Neural cell (in vitro differentiated cells): ENCODE measurements around the gene ABCA2. TPM values are rescaled to one million over a fixed set of nuclear protein-coding genes. Genes with fewer than 3 reads are reported as not detected.

Experiments used
- H2AFZ ChIP-seq: fragments of 200-600, 300-800 bp; sonication (generic), shearing (Covaris generic); 2 replicates; pipeline ENCODE4 v1.6.0; 2014; ENCODE audit warnings: low read depth, mild to moderate bottlenecking, antibody characterized with exemption, low read length, moderate library complexity
- H3F3A ChIP-seq: fragments of 200-600 bp; shearing (Covaris generic); 2 replicates; pipeline ENCODE4 v1.6.1; 2016; ENCODE audit warnings: mild to moderate bottlenecking, moderate library complexity, mixed read lengths, antibody characterized with exemption, low read length; ENCODE audit not compliant: insufficient read depth, poor library complexity, severe bottlenecking
- H3K27ac ChIP-seq: fragments of 200-600, 300-800 bp; sonication (generic), shearing (Covaris generic); 2 replicates; pipeline ENCODE4 v1.5.1; 2014; ENCODE audit warnings: mild to moderate bottlenecking, low read length, moderate library complexity
- H3K27me3 ChIP-seq: fragments of 300-800, 200-600 bp; sonication (generic), shearing (Covaris generic); 2 replicates; pipeline ENCODE4 v1.6.0; 2014; ENCODE audit warnings: mild to moderate bottlenecking, low read depth, low read length, moderate library complexity; ENCODE audit not compliant: insufficient read depth
- H3K36me3 ChIP-seq: fragments of 300-800, 200-600 bp; sonication (generic), shearing (Covaris generic); 2 replicates; pipeline ENCODE4 v1.5.1; 2014; ENCODE audit warnings: mild to moderate bottlenecking, antibody characterized with exemption, low read length, moderate library complexity; ENCODE audit not compliant: insufficient read depth
- H3K4me2 ChIP-seq: fragments of 300-800, 200-600 bp; sonication (generic), shearing (Covaris generic); 2 replicates; pipeline ENCODE4 v1.6.0; 2014; ENCODE audit warnings: mild to moderate bottlenecking, low read length
- H3K4me3 ChIP-seq: fragments of 300-800, 200-600 bp; sonication (generic), shearing (Covaris generic); 2 replicates; pipeline ENCODE4 v1.5.1; 2014; ENCODE audit warnings: mild to moderate bottlenecking, low read length, moderate library complexity
- H3K79me2 ChIP-seq: fragments of 200-600 bp; shearing (Covaris generic); replicated peaks from 2 replicates; pipeline ENCODE4 v1.6.0; 2014; ENCODE audit warnings: mild to moderate bottlenecking, low read length, moderate library complexity; ENCODE audit not compliant: insufficient read depth
- H3K9ac ChIP-seq: fragments of 300-800, 200-600 bp; sonication (generic), shearing (Covaris generic); 2 replicates; pipeline ENCODE4 v1.6.1; 2016; ENCODE audit warnings: mild to moderate bottlenecking, low read length, mixed read lengths
- H3K9me2 ChIP-seq: fragments of 200-600 bp; shearing (Covaris generic); 2 replicates; pipeline ENCODE4 v1.6.1; 2016; ENCODE audit warnings: mild to moderate bottlenecking, low read length, mixed read lengths; ENCODE audit not compliant: insufficient read depth
- H3K9me3 ChIP-seq: fragments of 200-600, 300-800 bp; sonication (generic), shearing (Covaris generic); 2 replicates; pipeline ENCODE4 v1.6.1; 2016; ENCODE audit warnings: mild to moderate bottlenecking, mixed run types, low read length, moderate library complexity, mixed read lengths
- H4K20me1 ChIP-seq: fragments of 200-600 bp; shearing (Covaris generic); 2 replicates; pipeline ENCODE4 v1.6.1; 2016; ENCODE audit warnings: mild to moderate bottlenecking, mixed run types; ENCODE audit not compliant: insufficient read depth
- EP300 ChIP-seq: fragments of 450-650 bp; conservative IDR thresholded peaks from 2 replicates; pipeline ENCODE4 v1.6.1; 2014; ENCODE audit warnings: antibody characterized with exemption, mild to moderate bottlenecking, moderate library complexity; ENCODE audit not compliant: poor library complexity, severe bottlenecking
- EZH2 ChIP-seq: fragments of 200-600, 300-800 bp; shearing (Covaris generic), sonication (generic); IDR thresholded peaks from 2 replicates; pipeline ENCODE4 v1.6.1; 2014; ENCODE audit warnings: antibody characterized with exemption, low read length, borderline replicate concordance, mild to moderate bottlenecking; ENCODE audit not compliant: insufficient read depth, poor library complexity, severe bottlenecking
- MXI1 ChIP-seq: fragments of 450-650 bp; conservative IDR thresholded peaks from 2 replicates; pipeline ENCODE4 v1.6.1; 2014; ENCODE audit warnings: antibody characterized with exemption, mild to moderate bottlenecking; ENCODE audit not compliant: poor library complexity, severe bottlenecking
- POLR2AphosphoS5 ChIP-seq: IDR thresholded peaks from 2 replicates; pipeline ENCODE4 v1.6.1; 2012
- RAD21 ChIP-seq: fragments of 450-650 bp; conservative IDR thresholded peaks from 2 replicates; pipeline ENCODE4 v1.6.1; 2014; ENCODE audit warnings: antibody characterized with exemption, mild to moderate bottlenecking, moderate library complexity
- SMC3 ChIP-seq: fragments of 450-650 bp; conservative IDR thresholded peaks from 2 replicates; pipeline ENCODE4 v1.6.1; 2014; ENCODE audit warnings: antibody characterized with exemption, mild to moderate bottlenecking, moderate library complexity; ENCODE audit not compliant: poor library complexity
- TAF1 ChIP-seq: IDR thresholded peaks from 2 replicates; pipeline ENCODE4 v1.6.1; 2012; ENCODE audit warnings: low read depth
- polyA plus RNA-seq: library from polyadenylated mRNA; depleted of rRNA; stranded (reverse); fragments of >200 nt; gene quantifications from 2 replicates; pipeline ENCODE4 v1.2.3, GENCODE V29; 2014
- TF ChIP-seq, protein P1 (sequence below): IDR thresholded peaks from 2 replicates; pipeline ENCODE4 v1.6.1; 2012; ENCODE audit warnings: borderline replicate concordance
- TF ChIP-seq, protein P2 (sequence below): fragments of 450-650 bp; IDR thresholded peaks from 2 replicates; pipeline ENCODE4 v1.5.1; 2014; ENCODE audit warnings: antibody characterized with exemption, mild to moderate bottlenecking, moderate library complexity; ENCODE audit not compliant: poor library complexity, severe bottlenecking

Gene ABCA2
- polyA plus RNA-seq, 1 donor from 2014 or later, result 30.6 TPM

GRCh38 chr9:137011156-137011555 lies 16.9 kb downstream of the ABCA2 start:
- Histone ChIP-seq H3K36me3 (no peaks in the 10 kb centered on the region), H3K27ac (no peak overlapping the region), H2AFZ (no peak overlapping the region), H3K4me2 (no peak overlapping the region), H3K27me3 (no peaks in the 10 kb centered on the region), H3F3A (no peaks in the 10 kb centered on the region), H3K4me3 (no peak overlapping the region), H3K9me3 (no peaks in the 10 kb centered on the region), H4K20me1 (no peaks in the 10 kb centered on the region), H3K9me2 (no peaks in the 10 kb centered on the region), H3K9ac (no peak overlapping the region), H3K79me2 (no peaks in the 10 kb centered on the region)
- TF ChIP-seq MXI1, result no peak
- TF ChIP-seq EP300, result no peak
- TF ChIP-seq, protein P1, sequence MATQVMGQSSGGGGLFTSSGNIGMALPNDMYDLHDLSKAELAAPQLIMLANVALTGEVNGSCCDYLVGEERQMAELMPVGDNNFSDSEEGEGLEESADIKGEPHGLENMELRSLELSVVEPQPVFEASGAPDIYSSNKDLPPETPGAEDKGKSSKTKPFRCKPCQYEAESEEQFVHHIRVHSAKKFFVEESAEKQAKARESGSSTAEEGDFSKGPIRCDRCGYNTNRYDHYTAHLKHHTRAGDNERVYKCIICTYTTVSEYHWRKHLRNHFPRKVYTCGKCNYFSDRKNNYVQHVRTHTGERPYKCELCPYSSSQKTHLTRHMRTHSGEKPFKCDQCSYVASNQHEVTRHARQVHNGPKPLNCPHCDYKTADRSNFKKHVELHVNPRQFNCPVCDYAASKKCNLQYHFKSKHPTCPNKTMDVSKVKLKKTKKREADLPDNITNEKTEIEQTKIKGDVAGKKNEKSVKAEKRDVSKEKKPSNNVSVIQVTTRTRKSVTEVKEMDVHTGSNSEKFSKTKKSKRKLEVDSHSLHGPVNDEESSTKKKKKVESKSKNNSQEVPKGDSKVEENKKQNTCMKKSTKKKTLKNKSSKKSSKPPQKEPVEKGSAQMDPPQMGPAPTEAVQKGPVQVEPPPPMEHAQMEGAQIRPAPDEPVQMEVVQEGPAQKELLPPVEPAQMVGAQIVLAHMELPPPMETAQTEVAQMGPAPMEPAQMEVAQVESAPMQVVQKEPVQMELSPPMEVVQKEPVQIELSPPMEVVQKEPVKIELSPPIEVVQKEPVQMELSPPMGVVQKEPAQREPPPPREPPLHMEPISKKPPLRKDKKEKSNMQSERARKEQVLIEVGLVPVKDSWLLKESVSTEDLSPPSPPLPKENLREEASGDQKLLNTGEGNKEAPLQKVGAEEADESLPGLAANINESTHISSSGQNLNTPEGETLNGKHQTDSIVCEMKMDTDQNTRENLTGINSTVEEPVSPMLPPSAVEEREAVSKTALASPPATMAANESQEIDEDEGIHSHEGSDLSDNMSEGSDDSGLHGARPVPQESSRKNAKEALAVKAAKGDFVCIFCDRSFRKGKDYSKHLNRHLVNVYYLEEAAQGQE, result no peak
- TF ChIP-seq RAD21, result no peak
- TF ChIP-seq, protein P2, sequence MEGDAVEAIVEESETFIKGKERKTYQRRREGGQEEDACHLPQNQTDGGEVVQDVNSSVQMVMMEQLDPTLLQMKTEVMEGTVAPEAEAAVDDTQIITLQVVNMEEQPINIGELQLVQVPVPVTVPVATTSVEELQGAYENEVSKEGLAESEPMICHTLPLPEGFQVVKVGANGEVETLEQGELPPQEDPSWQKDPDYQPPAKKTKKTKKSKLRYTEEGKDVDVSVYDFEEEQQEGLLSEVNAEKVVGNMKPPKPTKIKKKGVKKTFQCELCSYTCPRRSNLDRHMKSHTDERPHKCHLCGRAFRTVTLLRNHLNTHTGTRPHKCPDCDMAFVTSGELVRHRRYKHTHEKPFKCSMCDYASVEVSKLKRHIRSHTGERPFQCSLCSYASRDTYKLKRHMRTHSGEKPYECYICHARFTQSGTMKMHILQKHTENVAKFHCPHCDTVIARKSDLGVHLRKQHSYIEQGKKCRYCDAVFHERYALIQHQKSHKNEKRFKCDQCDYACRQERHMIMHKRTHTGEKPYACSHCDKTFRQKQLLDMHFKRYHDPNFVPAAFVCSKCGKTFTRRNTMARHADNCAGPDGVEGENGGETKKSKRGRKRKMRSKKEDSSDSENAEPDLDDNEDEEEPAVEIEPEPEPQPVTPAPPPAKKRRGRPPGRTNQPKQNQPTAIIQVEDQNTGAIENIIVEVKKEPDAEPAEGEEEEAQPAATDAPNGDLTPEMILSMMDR, result no peak
- TF ChIP-seq POLR2AphosphoS5, result no peak
- no peak for TF ChIP-seq TAF1
- TF ChIP-seq EZH2, result no peak
- no peak for TF ChIP-seq SMC3

DNA sequence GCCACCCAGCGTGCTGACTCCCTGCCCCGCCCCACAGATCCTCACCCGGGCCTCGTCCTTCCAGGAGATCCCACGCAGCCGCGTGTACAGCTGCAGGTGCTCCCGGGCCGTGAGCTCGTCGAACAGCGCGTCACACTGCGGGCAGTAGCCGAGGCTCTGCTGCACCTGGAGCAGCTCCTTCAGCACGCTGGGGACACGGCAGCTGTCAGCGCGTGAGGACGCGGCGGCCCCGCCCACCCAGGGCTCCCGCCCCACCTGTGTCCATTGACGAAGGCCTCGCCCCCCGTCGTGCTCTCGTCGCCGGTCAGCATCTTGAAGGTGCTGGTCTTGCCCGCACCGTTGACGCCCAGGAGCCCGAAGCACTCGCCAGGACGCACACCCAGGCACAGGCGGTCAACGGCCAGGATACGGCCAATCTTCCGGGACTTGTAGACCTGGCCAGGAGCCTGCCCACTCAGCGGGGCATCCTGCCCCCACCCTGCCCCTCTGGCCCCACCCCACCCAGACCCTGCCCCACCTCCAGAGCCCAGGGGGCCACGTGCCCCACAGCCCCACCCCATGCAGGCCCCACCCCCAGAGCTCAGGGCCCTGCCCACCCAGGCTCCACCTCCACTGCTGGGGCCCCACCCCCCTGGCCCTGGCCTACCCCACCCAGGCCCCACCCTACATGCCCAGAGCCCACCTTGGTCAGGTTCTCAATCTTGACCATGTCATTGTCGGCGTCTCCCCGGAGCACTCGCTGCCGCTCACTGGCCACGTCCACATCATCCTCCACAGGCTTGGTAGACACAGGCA lies 17.9 kb downstream of the ABCA2 start:
- Histone ChIP-seq H3K36me3 (no peaks in the 10 kb centered on the region), H3K9me2 (no peaks in the 10 kb centered on the region), H3K9me3 (no peaks in the 10 kb centered on the region)

More for the DNA sequence above, 17.9 kb downstream of the ABCA2 start:
- H3F3A ChIP-seq, result no peaks in the 10 kb centered on the region
- H4K20me1 ChIP-seq, result no peaks in the 10 kb centered on the region
- no peak overlapping the region for H3K27ac ChIP-seq
- no peak overlapping the region for H2AFZ ChIP-seq
- no peaks in the 10 kb centered on the region for H3K79me2 ChIP-seq
- TF ChIP-seq EP300 (no peak), RAD21 (no peak), MXI1 (no peak), SMC3 (no peak), POLR2AphosphoS5 (no peak), TAF1 (no peak), EZH2 (no peak)
- TF ChIP-seq, protein P2, result no peak
- TF ChIP-seq, protein P1, result no peak
- no peaks in the 10 kb centered on the region for H3K27me3 ChIP-seq
- H3K4me3 ChIP-seq, result no peak overlapping the region
- H3K9ac ChIP-seq, result no peak overlapping the region
- H3K4me2 ChIP-seq, result no peak overlapping the region
